ENCODE measurements around the gene ECSCR. TPM values are rescaled to one million over a fixed set of nuclear protein-coding genes. Genes with fewer than 3 reads are reported as not detected.

Gene ECSCR
- total and polyA plus RNA-seq, 10 of the 15 experiments (the other 5 are each of a cell fraction or from before 2014, with no cell fraction given), result 0.15 to 0.83 (median 0.23) TPM; not detected in 3

- TF ChIP-seq, protein P1, sequence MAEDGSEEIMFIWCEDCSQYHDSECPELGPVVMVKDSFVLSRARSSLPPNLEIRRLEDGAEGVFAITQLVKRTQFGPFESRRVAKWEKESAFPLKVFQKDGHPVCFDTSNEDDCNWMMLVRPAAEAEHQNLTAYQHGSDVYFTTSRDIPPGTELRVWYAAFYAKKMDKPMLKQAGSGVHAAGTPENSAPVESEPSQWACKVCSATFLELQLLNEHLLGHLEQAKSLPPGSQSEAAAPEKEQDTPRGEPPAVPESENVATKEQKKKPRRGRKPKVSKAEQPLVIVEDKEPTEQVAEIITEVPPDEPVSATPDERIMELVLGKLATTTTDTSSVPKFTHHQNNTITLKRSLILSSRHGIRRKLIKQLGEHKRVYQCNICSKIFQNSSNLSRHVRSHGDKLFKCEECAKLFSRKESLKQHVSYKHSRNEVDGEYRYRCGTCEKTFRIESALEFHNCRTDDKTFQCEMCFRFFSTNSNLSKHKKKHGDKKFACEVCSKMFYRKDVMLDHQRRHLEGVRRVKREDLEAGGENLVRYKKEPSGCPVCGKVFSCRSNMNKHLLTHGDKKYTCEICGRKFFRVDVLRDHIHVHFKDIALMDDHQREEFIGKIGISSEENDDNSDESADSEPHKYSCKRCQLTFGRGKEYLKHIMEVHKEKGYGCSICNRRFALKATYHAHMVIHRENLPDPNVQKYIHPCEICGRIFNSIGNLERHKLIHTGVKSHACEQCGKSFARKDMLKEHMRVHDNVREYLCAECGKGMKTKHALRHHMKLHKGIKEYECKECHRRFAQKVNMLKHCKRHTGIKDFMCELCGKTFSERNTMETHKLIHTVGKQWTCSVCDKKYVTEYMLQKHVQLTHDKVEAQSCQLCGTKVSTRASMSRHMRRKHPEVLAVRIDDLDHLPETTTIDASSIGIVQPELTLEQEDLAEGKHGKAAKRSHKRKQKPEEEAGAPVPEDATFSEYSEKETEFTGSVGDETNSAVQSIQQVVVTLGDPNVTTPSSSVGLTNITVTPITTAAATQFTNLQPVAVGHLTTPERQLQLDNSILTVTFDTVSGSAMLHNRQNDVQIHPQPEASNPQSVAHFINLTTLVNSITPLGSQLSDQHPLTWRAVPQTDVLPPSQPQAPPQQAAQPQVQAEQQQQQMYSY (CRISPR knock-in tag; IDR thresholded peaks at IDR 0.05), result no peak
- TF ChIP-seq HDGF (IDR thresholded peaks at IDR 0.05) (peak; percentile 86; the same call in 1 of the 2 replicates), PAX8 (IDR thresholded peaks at IDR 0.05) (no peak), RCOR1 (conservative IDR thresholded peaks at IDR 0.05; ENCODE audit: low read depth, low read length) (no peak), HCFC1 (IDR thresholded peaks at IDR 0.05; ENCODE audit: low read length) (peak; percentile 92), RFX5 (IDR thresholded peaks at IDR 0.05; ENCODE audit: low read depth, low read length) (no peak), TBL1XR1 (IDR thresholded peaks at IDR 0.05; ENCODE audit: low read depth, low read length) (no peak), SIX5 (IDR thresholded peaks at IDR 0.05; ENCODE audit: low read depth, low read length, severe bottlenecking) (peak; percentile 85), SPI1 (IDR thresholded peaks at IDR 0.05; ENCODE audit: borderline replicate concordance, insufficient read depth, low read depth, low read length) (no peak), POU2F2 (IDR thresholded peaks at IDR 0.05; ENCODE audit: borderline replicate concordance, low read depth, low read length) (no peak), SMAD5 (IDR thresholded peaks at IDR 0.05; ENCODE audit: low read depth) (peak; percentile 64; the same call in 1 of the 2 replicates), REST (IDR thresholded peaks at IDR 0.05; ENCODE audit: low read depth, low read length) (no peak), CREM (IDR thresholded peaks at IDR 0.05; ENCODE audit: low read depth) (peak; percentile 84), FOXK2 (IDR thresholded peaks at IDR 0.05) (no peak)
- TF ChIP-seq, protein P2, sequence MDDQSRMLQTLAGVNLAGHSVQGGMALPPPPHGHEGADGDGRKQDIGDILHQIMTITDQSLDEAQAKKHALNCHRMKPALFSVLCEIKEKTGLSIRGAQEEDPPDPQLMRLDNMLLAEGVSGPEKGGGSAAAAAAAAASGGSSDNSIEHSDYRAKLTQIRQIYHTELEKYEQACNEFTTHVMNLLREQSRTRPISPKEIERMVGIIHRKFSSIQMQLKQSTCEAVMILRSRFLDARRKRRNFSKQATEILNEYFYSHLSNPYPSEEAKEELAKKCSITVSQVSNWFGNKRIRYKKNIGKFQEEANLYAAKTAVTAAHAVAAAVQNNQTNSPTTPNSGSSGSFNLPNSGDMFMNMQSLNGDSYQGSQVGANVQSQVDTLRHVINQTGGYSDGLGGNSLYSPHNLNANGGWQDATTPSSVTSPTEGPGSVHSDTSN (IDR thresholded peaks at IDR 0.05; ENCODE audit: insufficient replicate concordance, low read depth, low read length), result no peak
- TF ChIP-seq, protein P3, sequence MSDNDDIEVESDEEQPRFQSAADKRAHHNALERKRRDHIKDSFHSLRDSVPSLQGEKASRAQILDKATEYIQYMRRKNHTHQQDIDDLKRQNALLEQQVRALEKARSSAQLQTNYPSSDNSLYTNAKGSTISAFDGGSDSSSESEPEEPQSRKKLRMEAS (IDR thresholded peaks at IDR 0.05; ENCODE audit: low read depth, low read length), result no peak; the same call in 1 of the 2 replicates
Measured at GRCh38 chr5:139439013-139439903, 23.3 kb downstream of the ECSCR start, which contains the start of gene DNAJC18 (continued).

All from GM12878 (cell line).